IMR-90 (cell line): ENCODE data around the gene L1CAM. TPM values are rescaled to one million over a fixed set of nuclear protein-coding genes. Genes with fewer than 3 reads are reported as not detected.

ENCODE experiments used
- ATAC-seq: fragments of 200-7000 bp; cut with Tn5 transposase; 2 replicates; pipeline ENCODE4 v1.9.1; 2020; ENCODE audit warnings: low read depth, mild to moderate bottlenecking, moderate library complexity
- BruUV-seq: library from RNA; stranded (reverse); fragments of 400-500 nt; replicated peaks from 2 replicates; lab custom pipeline; 2021; lab: Mats Ljungman, UMichigan
- CTCF ChIA-PET: fragments of 300-600 bp; formaldehyde crosslinking; extraction: SDS; loops from one replicate; lab custom pipeline; 2021; ENCODE audit warnings: antibody characterized with exemption; lab: Yijun Ruan, JAX
- POLR2A ChIA-PET: fragments of 300-600 bp; sonication (Branson Sonifier 250); formaldehyde crosslinking; loops from one replicate; lab custom pipeline; 2022; ENCODE audit warnings: antibody characterized with exemption; ENCODE audit not compliant: unreplicated experiment; lab: Charles Lee
- DNase-seq: peaks from one replicate; pipeline ENCODE4 v3.0.0; 2013
- H2AFZ ChIP-seq: replicated peaks from 2 replicates; pipeline ENCODE3; 2013; ENCODE audit warnings: low read length, mild to moderate bottlenecking; ENCODE audit not compliant: poor library complexity
- H2AK5ac ChIP-seq: 2 replicates; pipeline ENCODE4 v1.6.1; 2013; ENCODE audit warnings: low read depth, low read length, inconsistent platforms
- H2AK9ac ChIP-seq: replicated peaks from 2 replicates; pipeline ENCODE3; 2013; ENCODE audit warnings: mild to moderate bottlenecking, low read depth, low read length, moderate library complexity; ENCODE audit not compliant: poor library complexity
- H2BK120ac ChIP-seq: 2 replicates; pipeline ENCODE4 v1.6.1; 2013; ENCODE audit warnings: low read depth, low read length, inconsistent platforms
- H2BK15ac ChIP-seq: 3 replicates; pipeline ENCODE4 v1.6.1; 2013; ENCODE audit warnings: low read depth, low read length, inconsistent platforms
- H2BK20ac ChIP-seq: 2 replicates; pipeline ENCODE4 v1.6.1; 2013; ENCODE audit warnings: low read depth, mild to moderate bottlenecking, inconsistent platforms, low read length, moderate library complexity
- H2BK5ac ChIP-seq: 2 replicates; pipeline ENCODE4 v1.6.1; 2013; ENCODE audit warnings: mild to moderate bottlenecking, low read depth, low read length, inconsistent platforms; ENCODE audit not compliant: poor library complexity, severe bottlenecking
- H3K14ac ChIP-seq: replicated peaks from 2 replicates; pipeline ENCODE4 v1.6.1; 2013; ENCODE audit warnings: low read depth, low read length, inconsistent platforms
- H3K18ac ChIP-seq: 2 replicates; pipeline ENCODE4 v1.6.1; 2013; ENCODE audit warnings: low read depth, low read length, control low read depth
- H3K23ac ChIP-seq: 2 replicates; pipeline ENCODE4 v1.6.1; 2013; ENCODE audit warnings: low read depth, low read length, inconsistent platforms
- H3K27ac ChIP-seq: 2 replicates; pipeline ENCODE4 v1.5.1; 2013; ENCODE audit warnings: mild to moderate bottlenecking, control low read depth, low read length; ENCODE audit not compliant: insufficient read depth
- H3K27me3 ChIP-seq: 2 replicates; pipeline ENCODE4 v1.6.1; 2013; ENCODE audit warnings: low read length; ENCODE audit not compliant: control insufficient read depth, insufficient read depth
- H3K36me3 ChIP-seq: 2 replicates; pipeline ENCODE4 v1.6.1; 2013; ENCODE audit warnings: low read length, mixed read lengths; ENCODE audit not compliant: control insufficient read depth, insufficient read depth
- H3K4ac ChIP-seq: 2 replicates; pipeline ENCODE4 v1.6.1; 2013; ENCODE audit warnings: low read depth, low read length, inconsistent platforms
- H3K4me1 ChIP-seq: 2 replicates; pipeline ENCODE4 v1.6.1; 2013; ENCODE audit warnings: low read length, mixed read lengths; ENCODE audit not compliant: control insufficient read depth, insufficient read depth
- H3K4me2 ChIP-seq: 2 replicates; pipeline ENCODE4 v1.6.1; 2013; ENCODE audit warnings: low read depth, mild to moderate bottlenecking, control low read depth, low read length, moderate library complexity
- H3K4me3 ChIP-seq: 2 replicates; pipeline ENCODE4 v1.5.1; 2013; ENCODE audit warnings: low read depth, mild to moderate bottlenecking, control low read depth, low read length, moderate library complexity; ENCODE audit not compliant: insufficient read depth
- H3K56ac ChIP-seq: 2 replicates; pipeline ENCODE4 v1.6.1; 2013; ENCODE audit warnings: low read length, inconsistent platforms; ENCODE audit not compliant: insufficient read depth; ENCODE audit errors: extremely low read depth
- H3K79me1 ChIP-seq, 2 experiments: 2 replicates each; pipeline ENCODE4 v1.6.1; 2013; ENCODE audit warnings: low read length in 2 of 2, inconsistent platforms in 1 of 2, low read depth in 1 of 2
- H3K9ac ChIP-seq: 2 replicates; pipeline ENCODE4 v1.6.1; 2013; ENCODE audit warnings: low read depth, low read length, control low read depth
- H3K9me1 ChIP-seq: 2 replicates; pipeline ENCODE4 v1.6.1; 2013; ENCODE audit warnings: low read length, inconsistent platforms; ENCODE audit not compliant: insufficient read depth
- H3K9me3 ChIP-seq: 2 replicates; pipeline ENCODE4 v1.6.1; 2013; ENCODE audit warnings: low read length; ENCODE audit not compliant: control insufficient read depth, insufficient read depth
- H4K20me1 ChIP-seq: 2 replicates; pipeline ENCODE4 v1.6.1; 2013; ENCODE audit warnings: low read length, inconsistent platforms; ENCODE audit not compliant: insufficient read depth
- H4K5ac ChIP-seq: 2 replicates; pipeline ENCODE4 v1.6.1; 2013; ENCODE audit warnings: mild to moderate bottlenecking, low read depth, low read length, control low read depth
- H4K8ac ChIP-seq, 2 experiments: 2 replicates each; pipeline ENCODE4 v1.6.1; 2013; ENCODE audit warnings: low read depth in 2 of 2, low read length in 2 of 2, control low read depth in 1 of 2, inconsistent platforms in 1 of 2
- H4K91ac ChIP-seq: 2 replicates; pipeline ENCODE4 v1.6.1; 2013; ENCODE audit warnings: low read depth, low read length, inconsistent platforms; ENCODE audit not compliant: insufficient read depth
- BHLHE40 ChIP-seq: fragments of 150-350 bp; IDR thresholded peaks from 2 replicates; pipeline ENCODE4 v1.6.1; 2016; ENCODE audit warnings: mild to moderate bottlenecking, low read depth, low read length
- CEBPB ChIP-seq: IDR thresholded peaks from 2 replicates; pipeline ENCODE4 v1.6.1; 2012; ENCODE audit warnings: low read depth, low read length, improper control_type of control experiment
- CHD1 ChIP-seq: IDR thresholded peaks from 2 replicates; pipeline ENCODE4 v1.6.1; 2012; ENCODE audit warnings: low read depth, low read length, improper control_type of control experiment
- FOS ChIP-seq: fragments of 150-350 bp; IDR thresholded peaks from 2 replicates; pipeline ENCODE4 v1.6.1; 2016; ENCODE audit warnings: low read depth, low read length
- MAFK ChIP-seq: IDR thresholded peaks from 2 replicates; pipeline ENCODE4 v1.6.1; 2012; ENCODE audit warnings: low read depth, low read length, improper control_type of control experiment
- MAZ ChIP-seq: IDR thresholded peaks from 2 replicates; pipeline ENCODE4 v1.6.1; 2012; ENCODE audit warnings: low read depth, mild to moderate bottlenecking, low read length, improper control_type of control experiment, moderate library complexity, borderline replicate concordance
- MXI1 ChIP-seq: IDR thresholded peaks from 2 replicates; pipeline ENCODE4 v1.6.1; 2012; ENCODE audit warnings: low read depth, mild to moderate bottlenecking, low read length, moderate library complexity, borderline replicate concordance
- NFE2L2 ChIP-seq: fragments of 150-350 bp; IDR thresholded peaks from 2 replicates; pipeline ENCODE4 v1.6.1; 2016; ENCODE audit warnings: low read depth, mild to moderate bottlenecking, low read length
- POLR2A ChIP-seq: IDR thresholded peaks from 2 replicates; pipeline ENCODE4 v1.6.1; 2012; ENCODE audit warnings: mild to moderate bottlenecking, low read depth, low read length
- RAD21 ChIP-seq: IDR thresholded peaks from 2 replicates; pipeline ENCODE4 v1.6.1; 2012; ENCODE audit warnings: low read length, improper control_type of control experiment
- RCOR1 ChIP-seq: IDR thresholded peaks from 2 replicates; pipeline ENCODE4 v1.6.1; 2012; ENCODE audit warnings: mild to moderate bottlenecking, low read length, improper control_type of control experiment; ENCODE audit not compliant: insufficient replicate concordance
- RFX5 ChIP-seq: IDR thresholded peaks from 2 replicates; pipeline ENCODE4 v1.8.0; 2012; ENCODE audit warnings: low read depth, mild to moderate bottlenecking, low read length, moderate library complexity
- SMC3 ChIP-seq: fragments of 150-350 bp; IDR thresholded peaks from 2 replicates; pipeline ENCODE4 v1.6.1; 2016; ENCODE audit warnings: low read depth, mild to moderate bottlenecking, antibody characterized with exemption, low read length, moderate library complexity
- WGBS, 2 experiments: methylation state at CpG; one replicate each; pipeline versions ENCODE4 v1.1.5 to v1.1.7; 2013; ENCODE audit warnings: missing lambda C conversion rate in 2 of 2; ENCODE audit not compliant: insufficient read length in 1 of 2; ENCODE audit errors: extremely low coverage in 2 of 2; 5-methylcytosine and 5-hydroxymethylcytosine counted together
- dilution Hi-C: fragments of 300-500 bp; cut with HindIII; formaldehyde crosslinking; loops from one replicate; pipeline ENCODE4 v1.14.3; 2018; ENCODE audit warnings: low sequenced_read_pairs; ENCODE audit not compliant: unreplicated experiment
- in situ Hi-C: fragments of 300-500 bp; cut with MboI; formaldehyde crosslinking; loops from 3 replicates; pipeline ENCODE4 v1.14.3; 2019; ENCODE audit warnings: low sequenced_read_pairs, inconsistent platforms, mixed read lengths
- intact Hi-C: fragments of 100-400 bp; cut with micrococcal nuclease; formaldehyde crosslinking; loops from 2 replicates; pipeline ENCODE4 v1.10.0; 2022
- polyA plus RNA-seq, 3 experiments: library from polyadenylated mRNA; depleted of rRNA; stranded (reverse); fragments of >200 nt; gene quantifications; 2 replicates each; pipeline ENCODE4 v1.2.3, GENCODE V29; 2012; ENCODE audit warnings: low replicate concordance in 1 of 3
- total RNA-seq: library from RNA; depleted of rRNA; stranded (reverse); fragments of >200 nt; gene quantifications from 2 replicates; pipeline ENCODE4 v1.2.3, GENCODE V29; 2012
- TF ChIP-seq, protein P1 (sequence below): fragments of 150-350 bp; IDR thresholded peaks from 2 replicates; pipeline ENCODE4 v1.6.1; 2016; ENCODE audit warnings: low read depth, mild to moderate bottlenecking, low read length, moderate library complexity, borderline replicate concordance
- TF ChIP-seq, protein P2 (sequence below): fragments of 150-350 bp; IDR thresholded peaks from 2 replicates; pipeline ENCODE4 v1.6.1; 2017; ENCODE audit warnings: mild to moderate bottlenecking, antibody characterized with exemption, low read length, low read depth
- TF ChIP-seq, protein P3 (sequence below): conservative IDR thresholded peaks from 2 replicates; pipeline ENCODE4 v1.5.1; 2012; ENCODE audit warnings: mild to moderate bottlenecking, low read depth, low read length, improper control_type of control experiment

L1CAM gene
- total and polyA plus RNA-seq, 2 of the 4 experiments (the other 2 are of a cell fraction), result 0.36 to 1.9 TPM

DNA sequence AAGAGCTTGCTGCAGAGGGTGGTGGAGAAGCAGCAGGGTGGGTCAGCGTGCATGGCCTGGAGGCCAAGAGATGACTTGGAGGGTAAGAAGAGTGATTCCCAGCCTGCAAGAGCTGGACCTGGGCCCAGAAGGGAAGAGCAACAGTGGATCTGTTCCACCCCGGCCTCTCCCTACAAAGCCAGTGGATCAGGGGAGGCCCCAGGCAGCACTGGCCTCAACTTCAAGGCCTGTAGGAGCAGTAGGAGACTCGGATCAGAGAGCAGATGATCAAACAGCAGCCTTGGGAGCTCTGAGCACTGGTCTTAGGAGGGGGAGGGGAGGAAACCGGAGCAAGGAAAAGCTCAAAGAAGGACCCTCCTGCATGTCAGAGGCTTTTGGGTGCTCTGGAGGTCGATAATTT lies 7.6 kb downstream of the L1CAM start:
- no peak overlapping the region for H2BK15ac ChIP-seq
- H3K36me3 ChIP-seq, result no peaks in the 10 kb centered on the region
- no peak overlapping the region for H3K23ac ChIP-seq
- H2BK5ac ChIP-seq, result no peak overlapping the region
- TF ChIP-seq MXI1, result no peak
- TF ChIP-seq NFE2L2, result no peak
- TF ChIP-seq FOS, result no peak
- TF ChIP-seq, protein P1, sequence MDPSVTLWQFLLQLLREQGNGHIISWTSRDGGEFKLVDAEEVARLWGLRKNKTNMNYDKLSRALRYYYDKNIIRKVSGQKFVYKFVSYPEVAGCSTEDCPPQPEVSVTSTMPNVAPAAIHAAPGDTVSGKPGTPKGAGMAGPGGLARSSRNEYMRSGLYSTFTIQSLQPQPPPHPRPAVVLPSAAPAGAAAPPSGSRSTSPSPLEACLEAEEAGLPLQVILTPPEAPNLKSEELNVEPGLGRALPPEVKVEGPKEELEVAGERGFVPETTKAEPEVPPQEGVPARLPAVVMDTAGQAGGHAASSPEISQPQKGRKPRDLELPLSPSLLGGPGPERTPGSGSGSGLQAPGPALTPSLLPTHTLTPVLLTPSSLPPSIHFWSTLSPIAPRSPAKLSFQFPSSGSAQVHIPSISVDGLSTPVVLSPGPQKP, result no peak
- TF ChIP-seq RCOR1, result no peak
- no peak for TF ChIP-seq MAZ
- no peak for TF ChIP-seq RAD21
- TF ChIP-seq MAFK, result no peak
- TF ChIP-seq POLR2A, result no peak
- TF ChIP-seq, protein P2, sequence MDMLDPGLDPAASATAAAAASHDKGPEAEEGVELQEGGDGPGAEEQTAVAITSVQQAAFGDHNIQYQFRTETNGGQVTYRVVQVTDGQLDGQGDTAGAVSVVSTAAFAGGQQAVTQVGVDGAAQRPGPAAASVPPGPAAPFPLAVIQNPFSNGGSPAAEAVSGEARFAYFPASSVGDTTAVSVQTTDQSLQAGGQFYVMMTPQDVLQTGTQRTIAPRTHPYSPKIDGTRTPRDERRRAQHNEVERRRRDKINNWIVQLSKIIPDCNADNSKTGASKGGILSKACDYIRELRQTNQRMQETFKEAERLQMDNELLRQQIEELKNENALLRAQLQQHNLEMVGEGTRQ, result no peak
- TF ChIP-seq SMC3, result no peak
- TF ChIP-seq RFX5, result no peak
- no peak for TF ChIP-seq CEBPB
- no peak for TF ChIP-seq CHD1
- no peak for TF ChIP-seq BHLHE40
- TF ChIP-seq, protein P3, sequence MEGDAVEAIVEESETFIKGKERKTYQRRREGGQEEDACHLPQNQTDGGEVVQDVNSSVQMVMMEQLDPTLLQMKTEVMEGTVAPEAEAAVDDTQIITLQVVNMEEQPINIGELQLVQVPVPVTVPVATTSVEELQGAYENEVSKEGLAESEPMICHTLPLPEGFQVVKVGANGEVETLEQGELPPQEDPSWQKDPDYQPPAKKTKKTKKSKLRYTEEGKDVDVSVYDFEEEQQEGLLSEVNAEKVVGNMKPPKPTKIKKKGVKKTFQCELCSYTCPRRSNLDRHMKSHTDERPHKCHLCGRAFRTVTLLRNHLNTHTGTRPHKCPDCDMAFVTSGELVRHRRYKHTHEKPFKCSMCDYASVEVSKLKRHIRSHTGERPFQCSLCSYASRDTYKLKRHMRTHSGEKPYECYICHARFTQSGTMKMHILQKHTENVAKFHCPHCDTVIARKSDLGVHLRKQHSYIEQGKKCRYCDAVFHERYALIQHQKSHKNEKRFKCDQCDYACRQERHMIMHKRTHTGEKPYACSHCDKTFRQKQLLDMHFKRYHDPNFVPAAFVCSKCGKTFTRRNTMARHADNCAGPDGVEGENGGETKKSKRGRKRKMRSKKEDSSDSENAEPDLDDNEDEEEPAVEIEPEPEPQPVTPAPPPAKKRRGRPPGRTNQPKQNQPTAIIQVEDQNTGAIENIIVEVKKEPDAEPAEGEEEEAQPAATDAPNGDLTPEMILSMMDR, result no peak
- H3K18ac ChIP-seq, result no peak overlapping the region
- intact Hi-C loops, result no loop called here
- no peaks in the 10 kb centered on the region for H3K4me1 ChIP-seq
- POLR2A ChIA-PET, result no interaction called here
- no peaks in the 10 kb centered on the region for H3K9me3 ChIP-seq
- H3K9me1 ChIP-seq, result no peaks in the 10 kb centered on the region
- no peak overlapping the region for H2AK5ac ChIP-seq
- no peak overlapping the region for H4K8ac ChIP-seq
- no peak overlapping the region for H3K56ac ChIP-seq
- no peak overlapping the region for H3K14ac ChIP-seq
- no peaks in the 10 kb centered on the region for H3K79me1 ChIP-seq
- in situ Hi-C loops, result no loop called here
- no peak overlapping the region for H3K4me2 ChIP-seq
- H3K4ac ChIP-seq, result no peak overlapping the region
- no peak overlapping the region for H4K91ac ChIP-seq
- H2BK20ac ChIP-seq, result no peak overlapping the region
- H2BK120ac ChIP-seq, result no peak overlapping the region
- no peak overlapping the region for H4K5ac ChIP-seq
- H4K20me1 ChIP-seq, result no peaks in the 10 kb centered on the region; the same call in 1 of the 2 replicates
- no TSS peak for BruUV-seq
- DNase-seq (no peak), ATAC-seq (no peak)
- H2AK9ac ChIP-seq, result no peak overlapping the region
- H2AFZ ChIP-seq, result no peak overlapping the region
- no peak overlapping the region for H3K27ac ChIP-seq
- CTCF ChIA-PET, result no interaction called here
- dilution Hi-C loops, result no loop called here
- H3K4me3 ChIP-seq, result no peak overlapping the region
- peaks cover 31% of the 10 kb centered on the region for H3K27me3 ChIP-seq
- 60% methylated on average over 1 of the region's 5 CpGs; no CpG with 5 or more reads in 1 of the 2 experiments for WGBS, 2 experiments
- no peak overlapping the region for H3K9ac ChIP-seq
